Activated CD4-positive, alpha-beta T cell treated with anti-CD3 and anti-CD28 coated beads for 24 hours (primary cell): ENCODE results near the gene EEFSEC.
"Not testable (repeated sequence)": the region's sequence is repeated elsewhere in the genome, so short reads cannot be mapped to it uniquely, and the experiment has no call there.

Experiments
- DNase-seq, 2 donors: peaks; one replicate each; pipeline ENCODE4 v3.0.0-alpha.2; 2020; ENCODE audit warnings: low read depth in 2 of 2

Gene EEFSEC

GRCh38 chr3:128152419-128153155, 694 bp upstream of the EEFSEC start:
- no peak for DNase-seq

GRCh38 chr3:128154354-128154753, 1.1 kb downstream of the EEFSEC start:
- not testable (repeated sequence) for DNase-seq

GRCh38 chr3:128155616-128156360, 2.5 kb downstream of the EEFSEC start:
- DNase-seq, result no peak

- no peak for DNase-seq
Measured at GRCh38 chr3:128160661-128161060, 7.4 kb downstream of the EEFSEC start.

- no peak for DNase-seq
Measured at GRCh38 chr3:128163432-128163831, 10.2 kb downstream of the EEFSEC start.

GRCh38 chr3:128166971-128167453, 13.7 kb downstream of the EEFSEC start:
- DNase-seq, result no peak

GRCh38 chr3:128167646-128167972, 14.3 kb downstream of the EEFSEC start:
- DNase-seq, result no peak

- DNase-seq, result no peak
Measured at GRCh38 chr3:128167973-128168674, 14.8 kb downstream of the EEFSEC start.

- DNase-seq, result no peak
Measured at GRCh38 chr3:128168836-128169235, 15.6 kb downstream of the EEFSEC start.

- no peak for DNase-seq
Measured at GRCh38 chr3:128170866-128171516, 17.7 kb downstream of the EEFSEC start.

GRCh38 chr3:128173200-128173599, 19.9 kb downstream of the EEFSEC start:
- no peak for DNase-seq

GRCh38 chr3:128173849-128174248, 20.6 kb downstream of the EEFSEC start:
- DNase-seq, result no peak

- DNase-seq, result no peak
Measured at GRCh38 chr3:128174675-128175590, 21.7 kb downstream of the EEFSEC start.

- DNase-seq, result no peak
Measured at GRCh38 chr3:128175768-128176167, 22.5 kb downstream of the EEFSEC start.

GRCh38 chr3:128176276-128176833, 23.1 kb downstream of the EEFSEC start:
- no peak for DNase-seq

GRCh38 chr3:128177865-128178264, 24.6 kb downstream of the EEFSEC start:
- DNase-seq, result no peak

GRCh38 chr3:128178782-128179483, 25.7 kb downstream of the EEFSEC start:
- DNase-seq, result no peak

GRCh38 chr3:128179484-128179819, 26.2 kb downstream of the EEFSEC start:
- DNase-seq, result no peak

GRCh38 chr3:128180436-128180835, 27.2 kb downstream of the EEFSEC start:
- no peak for DNase-seq

GRCh38 chr3:128180913-128181312, 27.6 kb downstream of the EEFSEC start:
- no peak for DNase-seq
